Measurements from ENCODE around the gene TADA2B. TPM values are rescaled to one million over a fixed set of nuclear protein-coding genes. Genes with fewer than 3 reads are reported as not detected.

The TADA2B gene
- total RNA-seq, 1 donor from 2014 or later = 23.2 TPM

GRCh38 chr4:7032596-7032995, 10.6 kb upstream of the TADA2B start:
- DNase-seq (no peak), ATAC-seq (peak; percentile 25)
- H3K9me3 ChIP-seq = no peaks in the 10 kb centered on the region
- H3K27me3 ChIP-seq = no peaks in the 10 kb centered on the region
- no peaks in the 10 kb centered on the region for H3K4me1 ChIP-seq
- H3K4me3 ChIP-seq = no peak overlapping the region
- peaks cover 39% of the 10 kb centered on the region for H3K36me3 ChIP-seq
- H3K27ac ChIP-seq = no peak overlapping the region
- intact Hi-C loops (cut with DNase I) = no loop called here
- no peak for TF ChIP-seq CTCF (IDR thresholded peaks at IDR 0.05)

- Histone ChIP-seq H3K27me3 (no peaks in the 10 kb centered on the region), H3K4me1 (no peaks in the 10 kb centered on the region), H3K36me3 (peaks cover 33% of the 10 kb centered on the region), H3K27ac (peak overlapping the region; percentile 33), H3K4me3 (no peak overlapping the region), H3K9me3 (no peaks in the 10 kb centered on the region)
- no peak for TF ChIP-seq CTCF (IDR thresholded peaks at IDR 0.05)
- intact Hi-C loops (cut with DNase I) = loop anchor here (5.0 kb wide), 1 partner anchor 38 kb away; no protein-coding TSS in a partner anchor
- ATAC-seq (peak; percentile 89), DNase-seq (peak; percentile 80)
Observed at GRCh38 chr4:7034262-7035081, 8.7 kb upstream of the TADA2B start.

GRCh38 chr4:7037425-7037824, 5.7 kb upstream of the TADA2B start:
- H3K4me3 ChIP-seq = no peak overlapping the region
- intact Hi-C loops (cut with DNase I) = loop anchor here (5.0 kb wide), 1 partner anchor 35 kb away; no protein-coding TSS in a partner anchor
- H3K27me3 ChIP-seq = no peaks in the 10 kb centered on the region
- ATAC-seq = no peak
- H3K4me1 ChIP-seq = peaks cover 8% of the 10 kb centered on the region
- no peak overlapping the region for H3K27ac ChIP-seq
- no peak for TF ChIP-seq CTCF (IDR thresholded peaks at IDR 0.05)
- no peak for DNase-seq
- peaks cover 4% of the 10 kb centered on the region for H3K36me3 ChIP-seq
- H3K9me3 ChIP-seq = no peaks in the 10 kb centered on the region

- no peak overlapping the region for H3K4me3 ChIP-seq
- no peak overlapping the region for H3K27ac ChIP-seq
- peaks cover 20% of the 10 kb centered on the region for H3K4me1 ChIP-seq
- intact Hi-C loops (cut with DNase I) = no loop called here
- DNase-seq = no peak
- ATAC-seq = no peak
- TF ChIP-seq CTCF (IDR thresholded peaks at IDR 0.05) = no peak
- H3K27me3 ChIP-seq = no peaks in the 10 kb centered on the region
- H3K9me3 ChIP-seq = no peaks in the 10 kb centered on the region
- no peaks in the 10 kb centered on the region for H3K36me3 ChIP-seq
Observed at GRCh38 chr4:7040765-7041164, 2.4 kb upstream of the TADA2B start.

GRCh38 chr4:7041246-7041645, 1.9 kb upstream of the TADA2B start:
- no peak for DNase-seq
- H3K27ac ChIP-seq = no peak overlapping the region
- peaks cover 25% of the 10 kb centered on the region for H3K4me1 ChIP-seq
- H3K4me3 ChIP-seq = peak overlapping the region; percentile 82
- H3K36me3 ChIP-seq = no peaks in the 10 kb centered on the region
- ATAC-seq = no peak
- intact Hi-C loops (cut with DNase I) = no loop called here
- H3K9me3 ChIP-seq = no peaks in the 10 kb centered on the region
- no peaks in the 10 kb centered on the region for H3K27me3 ChIP-seq
- no peak for TF ChIP-seq CTCF (IDR thresholded peaks at IDR 0.05)
